H1 (cell line): ENCODE results near the gene COQ10B. TPM values are rescaled to one million over a fixed set of nuclear protein-coding genes. Genes with fewer than 3 reads are reported as not detected.

Experiments used
- CTCF ChIA-PET: fragments of 300-600 bp; sonication (Branson Sonifier 250); formaldehyde crosslinking; loops from one replicate; lab custom pipeline; 2021; ENCODE audit not compliant: partially characterized antibody; lab: Charles Lee
- POLR2A ChIA-PET: fragments of 300-600 bp; sonication (Branson Sonifier 250); formaldehyde crosslinking; loops from one replicate; lab custom pipeline; 2021; ENCODE audit warnings: inconsistent platforms; ENCODE audit not compliant: partially characterized antibody; lab: Charles Lee
- DNase-seq, 2 experiments: peaks; one replicate each; pipeline versions ENCODE4 v3.0.0 to v3.0.0-alpha.2; 2010 to 2022; ENCODE audit warnings: low spot score in 2 of 2, low read depth in 1 of 2, mixed read lengths in 1 of 2
- FAIRE-seq: peaks from 2 replicates; lab custom pipeline; 2011; peaks lifted over from hg19 to GRCh38; lab: Jason Lieb, UNC
- H2AFZ ChIP-seq: 2 replicates; pipeline ENCODE4 v1.8.1; 2012; ENCODE audit warnings: low read length, inconsistent platforms
- H2AK5ac ChIP-seq: 2 replicates; pipeline ENCODE4 v1.6.1; 2013; ENCODE audit warnings: low read depth, low read length
- H2BK120ac ChIP-seq: replicated peaks from 2 replicates; pipeline ENCODE3; 2013; ENCODE audit warnings: low read depth, low read length, inconsistent platforms
- H2BK12ac ChIP-seq: 2 replicates; pipeline ENCODE4 v1.6.1; 2013; ENCODE audit warnings: low read depth, low read length
- H2BK15ac ChIP-seq: 2 replicates; pipeline ENCODE4 v1.6.1; 2013; ENCODE audit warnings: low read length
- H2BK20ac ChIP-seq: 2 replicates; pipeline ENCODE4 v1.6.1; 2013; ENCODE audit warnings: low read length
- H2BK5ac ChIP-seq: 2 replicates; pipeline ENCODE4 v1.6.1; 2013; ENCODE audit warnings: low read depth, low read length
- H3K14ac ChIP-seq: 2 replicates; pipeline ENCODE4 v1.6.1; 2013; ENCODE audit warnings: inconsistent platforms; ENCODE audit not compliant: insufficient read length
- H3K18ac ChIP-seq: 2 replicates; pipeline ENCODE4 v1.6.1; 2013; ENCODE audit warnings: low read length; ENCODE audit errors: extremely low read depth
- H3K23ac ChIP-seq: 2 replicates; pipeline ENCODE4 v1.6.1; 2013; ENCODE audit warnings: inconsistent platforms; ENCODE audit not compliant: insufficient read length
- H3K23me2 ChIP-seq: 2 replicates; pipeline ENCODE4 v1.6.1; 2013; ENCODE audit warnings: low read depth, low read length
- H3K27ac ChIP-seq: 2 replicates; pipeline ENCODE4 v1.6.1; 2011; ENCODE audit warnings: low read depth, low read length, inconsistent platforms
- H3K27me3 ChIP-seq, 4 experiments: replicated peaks in 1 of 4; 1 replicate in 1 of 4; 2 replicates in 3 of 4; pipeline versions ENCODE4 v1.6.1 to v1.8.1; 2011 to 2013; ENCODE audit warnings: low read length in 3 of 4, mild to moderate bottlenecking in 3 of 4, inconsistent platforms in 2 of 4, mixed read lengths in 2 of 4, moderate library complexity in 1 of 4; ENCODE audit not compliant: control insufficient read depth in 3 of 4, insufficient read depth in 3 of 4; ENCODE audit errors: extremely low read depth in 1 of 4
- H3K36me3 ChIP-seq, 4 experiments: 2 replicates each; pipeline versions ENCODE4 v1.6.1 to v1.8.1; 2011 to 2013; ENCODE audit warnings: mild to moderate bottlenecking in 4 of 4, low read length in 3 of 4, moderate library complexity in 2 of 4, control low read depth in 1 of 4, inconsistent platforms in 1 of 4; ENCODE audit not compliant: insufficient read depth in 4 of 4, control insufficient read depth in 2 of 4
- H3K4ac ChIP-seq: replicated peaks from 2 replicates; pipeline ENCODE3; 2013; ENCODE audit warnings: low read length, low read depth, mixed read lengths, inconsistent platforms; ENCODE audit not compliant: insufficient read length
- H3K4me1 ChIP-seq, 4 experiments: replicated peaks in 1 of 4; 1 replicate in 1 of 4; 2 replicates in 3 of 4; pipeline versions ENCODE4 v1.6.1 to v1.8.1; 2011 to 2013; ENCODE audit warnings: low read length in 3 of 4, inconsistent platforms in 2 of 4, mixed read lengths in 1 of 4; ENCODE audit not compliant: insufficient read depth in 4 of 4, control insufficient read depth in 3 of 4
- H3K4me2 ChIP-seq, 2 experiments: 2 replicates each; pipeline versions ENCODE4 v1.6.1 to v1.8.1; 2011 to 2013; ENCODE audit warnings: low read depth in 2 of 2, low read length in 2 of 2, control low read depth in 1 of 2, inconsistent platforms in 1 of 2, mild to moderate bottlenecking in 1 of 2; ENCODE audit not compliant: insufficient read depth in 1 of 2
- H3K4me3 ChIP-seq, 4 experiments: fragments of 200-600, 300-600 bp in 1 of 4; sonication (generic), shearing (Covaris generic), sonication (Bioruptor Twin) in 1 of 4; 2 replicates each; pipeline versions ENCODE4 v1.5.1 to v1.8.1; 2011 to 2016; ENCODE audit warnings: low read length in 4 of 4, low read depth in 3 of 4, control low read depth in 2 of 4, inconsistent platforms in 2 of 4, mild to moderate bottlenecking in 2 of 4, mixed read lengths in 1 of 4, moderate library complexity in 1 of 4; ENCODE audit not compliant: insufficient read depth in 2 of 4; ENCODE audit errors: extremely low read depth in 1 of 4
- H3K56ac ChIP-seq: replicated peaks from 2 replicates; pipeline ENCODE3; 2013; ENCODE audit warnings: low read depth, mild to moderate bottlenecking, mixed read lengths, low read length, inconsistent platforms; ENCODE audit not compliant: insufficient read length
- H3K79me1 ChIP-seq: 2 replicates; pipeline ENCODE4 v1.6.1; 2013; ENCODE audit warnings: low read depth, low read length, control low read depth
- H3K79me2 ChIP-seq, 2 experiments: 2 replicates each; pipeline versions ENCODE4 v1.6.1 to v1.8.1; 2012 to 2013; ENCODE audit warnings: low read length in 2 of 2, mild to moderate bottlenecking in 2 of 2, inconsistent platforms in 1 of 2; ENCODE audit not compliant: insufficient read depth in 2 of 2, control insufficient read depth in 1 of 2
- H3K9ac ChIP-seq, 4 experiments: replicated peaks in 1 of 4; 1 replicate in 1 of 4; 2 replicates in 3 of 4; pipeline versions ENCODE4 v1.6.1 to v1.8.1; 2011 to 2013; ENCODE audit warnings: low read depth in 3 of 4, low read length in 3 of 4, control low read depth in 2 of 4, mild to moderate bottlenecking in 2 of 4, moderate library complexity in 2 of 4, inconsistent platforms in 1 of 4; ENCODE audit errors: extremely low read depth in 1 of 4
- H3K9me3 ChIP-seq, 2 experiments: 2 replicates each; pipeline versions ENCODE4 v1.6.1 to v1.8.1; 2012 to 2013; ENCODE audit warnings: mild to moderate bottlenecking in 2 of 2, moderate library complexity in 2 of 2, control low read depth in 1 of 2, inconsistent platforms in 1 of 2, low read depth in 1 of 2, low read length in 1 of 2, mixed read lengths in 1 of 2; ENCODE audit not compliant: insufficient read depth in 2 of 2
- H4K20me1 ChIP-seq, 2 experiments: replicated peaks in 1 of 2; 2 replicates each; pipeline versions ENCODE3 to v1.8.1; 2011 to 2013; ENCODE audit warnings: inconsistent platforms in 2 of 2, low read length in 2 of 2, mild to moderate bottlenecking in 1 of 2; ENCODE audit not compliant: insufficient read depth in 2 of 2, control insufficient read depth in 1 of 2
- H4K5ac ChIP-seq: 2 replicates; pipeline ENCODE4 v1.6.1; 2013; ENCODE audit warnings: low read length, low read depth, mixed read lengths, inconsistent platforms; ENCODE audit not compliant: insufficient read length
- H4K8ac ChIP-seq: 2 replicates; pipeline ENCODE4 v1.8.0; 2013; ENCODE audit warnings: mild to moderate bottlenecking, moderate library complexity, low read length, inconsistent platforms; ENCODE audit not compliant: insufficient read depth; ENCODE audit errors: extremely low read depth
- H4K91ac ChIP-seq: replicated peaks from 2 replicates; pipeline ENCODE3; 2013; ENCODE audit warnings: low read length, mixed read lengths, inconsistent platforms; ENCODE audit not compliant: insufficient read length
- BACH1 ChIP-seq: IDR thresholded peaks from 2 replicates; pipeline ENCODE4 v1.6.1; 2012; ENCODE audit warnings: low read length, improper control_type of control experiment
- BCL11A ChIP-seq, 2 experiments: IDR thresholded peaks; one replicate each; pipeline ENCODE4 v1.6.1; 2011; ENCODE audit warnings: low read depth in 2 of 2, low read length in 2 of 2, mild to moderate bottlenecking in 2 of 2
- CBX5 ChIP-seq: fragments of 300-800, 300-1000 bp; sonication (generic); IDR thresholded peaks from 2 replicates; pipeline ENCODE4 v1.7.1; 2016; ENCODE audit warnings: antibody characterized with exemption, low read length, low read depth
- CEBPB ChIP-seq: IDR thresholded peaks from 2 replicates; pipeline ENCODE4 v1.6.1; 2012; ENCODE audit warnings: low read depth, low read length
- CHD2 ChIP-seq: IDR thresholded peaks from 2 replicates; pipeline ENCODE4 v1.6.1; 2012; ENCODE audit warnings: low read length, improper control_type of control experiment
- JUND ChIP-seq: IDR thresholded peaks from 2 replicates; pipeline ENCODE4 v1.6.1; 2011; ENCODE audit warnings: mild to moderate bottlenecking, improper control_type of control experiment, low read length
- KDM1A ChIP-seq: fragments of 200-600, 300-600 bp; sonication (generic); IDR thresholded peaks from 2 replicates; pipeline ENCODE4 v1.7.1; 2016; ENCODE audit warnings: mild to moderate bottlenecking, low read length, borderline replicate concordance
- POLR2AphosphoS5 ChIP-seq: IDR thresholded peaks from 2 replicates; pipeline ENCODE4 v1.6.1; 2011; ENCODE audit warnings: low read depth, low read length
- RBBP5 ChIP-seq: IDR thresholded peaks from 2 replicates; pipeline ENCODE4 v1.7.1; 2012; ENCODE audit warnings: low read depth, mild to moderate bottlenecking, inconsistent platforms, low read length, moderate library complexity, borderline replicate concordance
- USF2 ChIP-seq: IDR thresholded peaks from 2 replicates; pipeline ENCODE4 v1.6.1; 2011; ENCODE audit warnings: low read length, improper control_type of control experiment
- ZNF274 ChIP-seq: IDR thresholded peaks from 2 replicates; pipeline ENCODE4 v1.7.0; 2012; ENCODE audit warnings: low read length, borderline replicate concordance; ENCODE audit errors: extremely low read depth
- WGBS, 2 experiments: shearing (Covaris generic) in 1 of 2; methylation state at CpG; one replicate each; pipeline versions ENCODE4 v1.1.6 to v1.1.7; 2013 to 2015; ENCODE audit warnings: low lambda C conversion rate in 2 of 2, mixed read lengths in 2 of 2, inconsistent platforms in 1 of 2, low coverage in 1 of 2, missing lambda C conversion rate in 1 of 2; ENCODE audit not compliant: insufficient replicate concordance in 2 of 2, insufficient coverage in 1 of 2, insufficient read length in 1 of 2; ENCODE audit errors: extremely low coverage in 1 of 2, missing lambda C conversion rate in 1 of 2; 5-methylcytosine and 5-hydroxymethylcytosine counted together
- polyA plus RNA-seq, 7 experiments: library from polyadenylated mRNA; depleted of rRNA in 3 of 7; stranded (reverse) in 5 of 7; unstranded in 2 of 7; fragments of >200 nt in 5 of 7; fragments of 200-250 nt in 2 of 7; gene quantifications; 1 replicate in 5 of 7; 2 replicates in 1 of 7; 4 replicates in 1 of 7; pipeline versions ENCODE4 v1.2.1 to v1.2.3, GENCODE V29; 2011 to 2013; ENCODE audit warnings: missing spikeins in 2 of 7, mixed read lengths in 2 of 7
- total RNA-seq: library from RNA; stranded (reverse); fragmentation: NEBNext Ultra II Directional; extraction: Animal tissue kit (Norgen Biotek cat#: 25700); gene quantifications from 2 replicates; pipeline ENCODE4 v1.2.1, GENCODE V29; 2021

COQ10B gene
- total and polyA plus RNA-seq, 2 of the 8 experiments (the other 6 are each of a cell fraction or from before 2014, with no cell fraction given) = 1.9 to 17.3 TPM

- H3K27ac ChIP-seq = peak within 1 kb of the TSS; percentile 81; the same call in 1 of the 2 replicates
- H3K79me2 ChIP-seq = peaks cover 0 to 49% of the 10 kb centered on the region in 2 experiments; a peak in 3 of 4 replicates
- peak within 1 kb of the TSS; percentile 69 for H4K5ac ChIP-seq
- peak within 1 kb of the TSS; percentile 38 for H2AFZ ChIP-seq
- POLR2A ChIA-PET = interaction anchor here (0.5 to 6.6 kb wide), 20 partner anchors 9 to 203 kb away, joined by 3 to 130 read pairs (median 6); partner anchors contain the start of genes HSPD1, HSPE1, MARS2 and SF3B1
- H4K20me1 ChIP-seq = peaks cover 0 to 1% of the 10 kb centered on the region in 2 experiments
- peak within 1 kb of the TSS; percentile 75 to 96 (median 90) for H3K4me3 ChIP-seq
- peak within 1 kb of the TSS; percentile 86 for H3K4me2 ChIP-seq
- CTCF ChIA-PET = interaction anchor here (1.0 to 2.1 kb wide), 2 partner anchors 15 to 74 kb away, joined by 3 to 5 read pairs; no protein-coding TSS in a partner anchor
- peak within 1 kb of the TSS; percentile 82 to 94 (median 92) for H3K9ac ChIP-seq
- H3K23me2 ChIP-seq = peaks cover 8% of the 10 kb centered on the region
- no peak for FAIRE-seq
- DNase-seq = peak; percentile 92 to 96
- peaks cover 0 to 9% (median 5%) of the 10 kb centered on the region in 4 experiments; a peak in 5 of 7 replicates for H3K4me1 ChIP-seq
- no peak within 1 kb of the TSS for H2BK20ac ChIP-seq
- H2AK5ac ChIP-seq = no peak within 1 kb of the TSS
- no peak within 1 kb of the TSS for H3K23ac ChIP-seq
- 1% methylated on average over 59 of the region's 66 CpGs; no CpG with 5 or more reads in 1 of the 2 experiments for WGBS, 2 experiments
- H2BK12ac ChIP-seq = no peak within 1 kb of the TSS; the same call in 1 of the 2 replicates
- H3K79me1 ChIP-seq = no peaks in the 10 kb centered on the region
- no peaks in the 10 kb centered on the region for H3K27me3 ChIP-seq
- peak within 1 kb of the TSS; percentile 94 for H2BK5ac ChIP-seq
- H2BK15ac ChIP-seq = peak within 1 kb of the TSS; percentile 65; the same call in 1 of the 2 replicates
- H3K18ac ChIP-seq = peak within 1 kb of the TSS; percentile 94
- H2BK120ac ChIP-seq = no peak within 1 kb of the TSS
- peak within 1 kb of the TSS; percentile 61 for H3K4ac ChIP-seq
- H4K91ac ChIP-seq = peak within 1 kb of the TSS; percentile 82
- H4K8ac ChIP-seq = peak within 1 kb of the TSS; percentile 86; the same call in 1 of the 2 replicates
- H3K36me3 ChIP-seq = peaks cover 0 to 3% (median 0%) of the 10 kb centered on the region in 4 experiments; a peak in 1 of 8 replicates
- H3K56ac ChIP-seq = peak within 1 kb of the TSS; percentile 83
- H3K9me3 ChIP-seq = no peaks in the 10 kb centered on the region
- H3K14ac ChIP-seq = no peak within 1 kb of the TSS
- peak; percentile 97 for TF ChIP-seq JUND
- peak; percentile 69; the same call in 1 of the 2 replicates for TF ChIP-seq RBBP5
- peak; percentile 97 for TF ChIP-seq POLR2AphosphoS5
- peak; percentile 70 for TF ChIP-seq CHD2
- no peak for TF ChIP-seq BACH1
- peak; percentile 15; the same call in 1 of the 2 replicates for TF ChIP-seq USF2
- TF ChIP-seq ZNF274 = no peak
- TF ChIP-seq KDM1A = no peak
- TF ChIP-seq CBX5 = no peak
- no peak for TF ChIP-seq CEBPB
- TF ChIP-seq BCL11A (IDR thresholded peaks at IDR 0.05; ENCODE audit: low read depth in 2 of 2, low read length in 2 of 2) = no peak
Measured at GRCh38 chr2:197515739-197516392, 62.5 kb downstream of the COQ10B start, which contains the start of gene MOB4. Gene MOB4, plus strand, starts transcription at chr2:197516066. Its CDS starts 21 bp downstream, at chr2:197516087.
